Frontal cortex (tissue), 4 donors: ENCODE results near the gene HMGB4. TPM values are rescaled to one million over a fixed set of nuclear protein-coding genes. Genes with fewer than 3 reads are reported as not detected.

ENCODE experiments used
- DNase-seq, 2 donors: peaks; one replicate each; pipeline ENCODE4 v3.0.0; 2012; ENCODE audit warnings: low spot score in 2 of 2
- FAIRE-seq: peaks from 2 replicates; lab custom pipeline; 2012; peaks lifted over from hg19 to GRCh38; lab: Jason Lieb, UNC
- total RNA-seq: library from RNA; depleted of rRNA; stranded (reverse); fragments of >200 nt; gene quantifications from one replicate; pipeline ENCODE4 v1.2.3, GENCODE V29; 2014
- donor health status: control.
- donor health status: control.
- donor health status: control.

Gene HMGB4
- total RNA-seq, 1 donor from 2014 or later, result not detected

- FAIRE-seq (no peak), DNase-seq (no peak)
Observed at GRCh38 chr1:33844166-33844565, 19.7 kb upstream of the HMGB4 start.

GRCh38 chr1:33846861-33847260, 17.0 kb upstream of the HMGB4 start:
- FAIRE-seq (no peak), DNase-seq (no peak)

DNA sequence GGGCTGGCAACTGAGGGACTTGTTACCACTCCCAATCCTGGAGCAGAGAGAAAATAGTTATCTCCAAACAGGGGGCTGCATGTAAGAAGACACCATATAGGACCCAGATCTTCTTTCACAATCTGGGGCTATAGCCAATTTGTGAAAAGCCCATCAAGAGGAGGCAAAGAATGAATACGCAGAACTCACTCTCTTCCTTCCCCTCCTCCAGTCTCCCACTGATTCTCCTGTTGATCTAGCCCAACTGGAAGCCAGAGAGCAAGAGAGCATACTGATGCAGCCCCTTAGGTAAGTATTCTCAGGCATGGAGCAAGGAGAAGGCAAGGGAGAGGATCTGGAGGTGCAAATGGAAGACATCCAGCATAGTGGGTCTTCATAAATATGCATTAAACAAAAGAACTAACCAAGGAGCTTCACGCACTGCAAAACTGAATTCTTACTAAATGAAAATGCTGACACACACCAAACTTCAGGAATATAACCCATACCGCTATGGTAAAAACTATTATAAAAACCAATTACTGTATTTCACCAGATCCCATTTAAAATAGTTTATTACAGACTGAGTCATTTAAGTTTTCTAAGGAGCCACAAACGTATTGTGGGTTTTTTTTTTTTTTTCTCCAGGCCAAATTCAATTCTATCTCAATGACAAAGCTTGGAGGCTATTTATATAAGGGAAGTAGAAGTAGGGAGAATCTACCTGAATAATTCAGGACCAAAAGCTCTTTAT, 15.5 kb upstream of the HMGB4 start:
- no peak for FAIRE-seq
- DNase-seq, result no peak

DNA sequence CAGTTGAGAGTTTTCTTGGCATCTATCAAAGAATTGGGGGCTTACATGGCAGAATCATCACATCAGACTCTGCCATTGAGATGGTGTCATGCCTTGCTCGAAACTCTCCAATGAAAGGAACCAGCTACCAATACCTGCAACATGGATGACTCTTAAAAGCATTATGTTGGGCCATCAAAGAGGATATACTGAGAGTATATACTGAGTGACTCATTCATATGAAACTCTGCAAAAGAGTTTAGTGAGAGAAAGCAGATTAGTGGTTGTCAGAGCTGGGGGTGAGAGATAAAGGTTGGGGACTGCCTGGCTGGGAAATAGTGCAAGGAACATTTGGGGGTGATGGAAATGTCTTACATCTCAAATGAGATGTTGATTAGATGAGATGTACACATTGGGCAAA, 14.7 kb upstream of the HMGB4 start:
- DNase-seq (no peak), FAIRE-seq (no peak)

GRCh38 chr1:33850481-33850880, 13.4 kb upstream of the HMGB4 start:
- no peak for DNase-seq
- FAIRE-seq, result no peak

DNA sequence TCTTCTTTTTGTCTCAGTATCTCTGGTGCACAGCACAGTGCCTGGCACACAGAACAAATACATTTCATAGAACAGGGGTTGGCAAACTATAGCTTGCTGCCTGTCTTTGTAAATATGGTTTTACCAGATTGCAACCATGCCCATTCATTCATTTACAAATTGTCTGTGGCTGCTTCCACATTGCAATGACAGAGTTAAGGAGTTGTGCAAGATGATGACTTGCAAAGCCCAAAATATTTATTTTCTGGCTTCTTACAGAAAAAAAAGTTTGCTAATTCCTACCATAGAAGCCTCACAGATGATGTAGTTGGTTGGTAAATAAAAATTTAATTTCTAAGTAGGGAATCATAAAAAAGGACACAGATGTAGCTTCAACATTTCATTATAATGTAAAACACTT, 11.2 kb upstream of the HMGB4 start:
- no peak for DNase-seq
- FAIRE-seq, result no peak

DNA sequence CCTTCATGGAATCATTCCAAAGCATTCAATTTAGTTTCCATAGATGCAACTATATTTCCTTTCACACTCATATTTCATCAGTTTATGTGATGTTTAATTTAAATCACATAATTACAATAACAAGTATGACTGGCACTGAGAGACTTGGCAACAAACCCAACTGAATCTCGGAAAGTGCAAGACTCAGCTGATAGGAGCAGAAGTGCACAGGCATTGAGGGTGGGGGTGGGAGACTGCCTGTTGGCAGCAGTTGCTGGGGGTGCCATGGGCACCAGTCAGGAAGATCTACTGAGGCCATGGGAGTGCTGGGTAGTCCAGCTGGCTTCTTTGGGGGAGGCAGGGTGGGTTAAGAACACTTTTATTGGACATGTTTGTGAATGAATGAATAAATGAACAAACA, 10.4 kb upstream of the HMGB4 start:
- DNase-seq (no peak), FAIRE-seq (no peak)

DNA sequence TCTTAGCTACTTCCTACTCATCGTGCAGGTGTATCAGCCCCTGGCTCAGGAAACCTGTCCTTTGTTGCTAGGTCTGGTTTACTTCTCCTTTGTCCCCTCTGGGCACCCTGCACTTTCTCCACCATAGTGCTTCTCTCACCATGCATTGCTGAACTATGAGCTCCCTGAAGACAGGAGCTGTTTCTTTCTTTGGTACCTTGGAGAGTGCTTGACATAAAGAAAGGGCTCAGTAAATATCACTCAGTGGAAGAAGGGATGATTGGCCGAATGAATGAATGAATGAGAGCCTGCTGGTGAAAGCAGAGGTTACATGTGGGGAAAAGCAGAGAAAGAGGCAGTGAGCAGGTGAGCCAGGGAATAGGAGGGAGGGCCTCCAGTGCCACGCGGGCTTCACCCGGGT, 9.8 kb upstream of the HMGB4 start:
- no peak for FAIRE-seq
- no peak for DNase-seq

DNA sequence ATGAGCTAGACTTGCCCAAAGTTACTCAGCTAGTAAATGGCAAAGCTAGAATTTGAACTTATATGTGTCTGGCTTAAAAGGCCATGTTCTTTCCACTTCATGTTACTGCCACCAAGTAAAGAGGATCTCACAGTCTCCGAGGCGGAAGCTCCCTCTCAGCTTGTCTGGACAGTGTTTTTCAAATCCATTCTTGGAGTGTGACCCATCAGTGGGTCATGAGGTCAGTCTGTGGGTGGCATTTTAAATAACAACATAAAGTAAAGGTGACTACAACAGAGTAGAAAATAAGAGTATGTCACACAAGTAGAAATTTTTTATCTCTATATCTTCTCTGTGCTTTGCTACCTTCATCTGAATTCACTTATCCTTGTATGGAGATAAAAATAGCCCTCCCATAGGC, 3.2 kb upstream of the HMGB4 start:
- FAIRE-seq (no peak), DNase-seq (no peak)

DNA sequence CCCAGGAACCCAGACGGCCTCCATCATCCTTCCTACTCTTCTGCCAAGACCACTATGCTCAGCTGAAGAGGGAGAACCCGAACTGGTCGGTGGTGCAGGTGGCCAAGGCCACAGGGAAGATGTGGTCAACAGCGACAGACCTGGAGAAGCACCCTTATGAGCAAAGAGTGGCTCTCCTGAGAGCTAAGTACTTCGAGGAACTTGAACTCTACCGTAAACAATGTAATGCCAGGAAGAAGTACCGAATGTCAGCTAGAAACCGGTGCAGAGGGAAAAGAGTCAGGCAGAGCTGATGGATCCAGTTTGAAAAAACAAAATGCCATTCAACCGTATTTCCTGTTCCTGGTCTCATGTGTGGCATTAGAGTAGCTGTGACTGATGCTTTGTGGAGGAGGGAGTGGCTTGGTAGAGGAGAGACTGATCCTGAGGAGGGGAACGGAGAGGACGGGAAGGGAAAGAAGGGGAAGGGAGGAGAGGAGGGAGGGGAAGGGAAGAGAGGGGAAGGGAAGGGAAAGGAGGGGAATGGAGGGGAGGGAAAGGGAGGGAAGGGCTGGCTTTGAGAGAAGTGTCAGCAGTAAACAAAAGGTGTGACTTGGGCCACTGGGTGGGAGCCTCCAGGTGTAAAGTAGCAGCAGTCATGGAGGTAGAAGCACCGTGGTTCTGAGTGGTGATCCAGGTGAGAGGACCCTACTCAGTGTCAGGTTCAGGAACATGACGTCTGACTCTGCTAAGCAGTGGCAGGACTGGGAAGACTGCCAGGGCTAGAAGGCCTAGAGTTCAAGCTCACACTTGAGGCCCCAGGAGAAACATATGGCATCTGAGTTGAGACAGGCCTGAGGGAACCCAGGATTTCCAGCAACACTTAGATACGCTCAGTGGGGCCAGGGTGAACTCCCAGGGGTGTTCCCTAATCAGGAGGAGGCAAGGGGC, 846 bp downstream of the HMGB4 start:
- FAIRE-seq, result no peak
- no peak for DNase-seq

DNA sequence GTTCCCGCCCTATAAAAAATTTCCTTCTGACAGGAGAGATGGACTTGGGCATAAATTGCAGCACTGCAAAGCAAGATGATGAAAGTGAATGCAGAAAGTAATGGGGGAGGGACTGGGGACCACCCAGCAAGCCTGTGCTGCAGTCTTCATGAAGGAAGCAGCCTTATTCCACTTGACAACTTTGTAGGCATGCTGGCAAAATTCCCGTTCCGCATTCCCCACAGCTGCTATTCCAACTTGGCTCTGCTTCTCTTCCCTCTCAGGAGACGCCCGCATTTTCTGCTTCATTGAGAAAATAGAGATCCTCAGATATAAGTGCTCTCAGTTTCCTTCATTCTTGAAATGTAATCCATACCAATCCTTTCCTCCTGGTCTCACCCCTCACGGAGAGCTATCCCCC, 2.4 kb downstream of the HMGB4 start:
- DNase-seq (no peak), FAIRE-seq (no peak)

DNA sequence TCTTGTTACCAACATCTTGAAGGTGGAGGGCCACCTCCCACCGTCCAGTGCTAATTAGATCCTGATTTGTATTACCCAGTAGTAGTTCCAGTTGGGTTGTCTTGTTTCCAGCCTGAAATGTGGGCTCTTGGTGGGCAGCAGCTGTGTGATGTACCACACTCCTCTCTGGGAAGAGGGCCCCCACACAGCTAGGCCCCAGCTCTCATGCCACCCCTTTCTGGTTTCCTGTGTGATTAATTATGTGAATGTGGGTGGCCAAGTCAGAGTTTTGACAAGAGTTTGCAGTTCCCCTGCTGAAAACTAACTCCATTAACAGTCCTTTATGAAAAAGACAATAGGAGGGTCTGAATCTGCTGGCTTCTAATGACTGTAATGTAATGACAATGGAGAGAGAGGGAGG, 3.8 kb downstream of the HMGB4 start:
- FAIRE-seq (no peak), DNase-seq (no peak)

- no peak for FAIRE-seq
- DNase-seq, result no peak
Observed at GRCh38 chr1:33872275-33872674, 8.4 kb downstream of the HMGB4 start.

DNA sequence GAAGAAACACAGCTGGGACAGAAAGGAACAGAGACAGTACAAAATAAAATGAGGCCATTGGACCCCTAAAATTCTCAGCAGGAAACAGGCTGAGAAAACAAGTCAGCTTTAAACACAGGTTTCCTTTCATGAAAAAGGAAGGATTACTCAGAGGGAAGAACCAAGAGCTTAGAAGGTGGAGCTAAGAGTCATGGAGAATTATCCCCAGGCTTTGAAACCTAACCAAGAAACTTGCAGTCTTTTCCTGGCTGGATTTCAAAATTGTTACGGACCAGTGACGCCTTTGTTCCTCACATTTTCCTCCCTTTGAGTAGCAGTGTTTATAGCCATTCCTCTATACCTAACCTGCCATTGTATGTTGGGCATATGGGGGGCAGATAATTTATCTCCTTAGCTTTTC, 8.8 kb downstream of the HMGB4 start:
- no peak for DNase-seq

GRCh38 chr1:33874636-33875035, 10.8 kb downstream of the HMGB4 start:
- no peak for DNase-seq
- FAIRE-seq, result no peak

More for the DNA sequence above, 8.8 kb downstream of the HMGB4 start:
- FAIRE-seq, result no peak

GRCh38 chr1:33875862-33876261, 12.0 kb downstream of the HMGB4 start:
- no peak for FAIRE-seq
- no peak for DNase-seq

DNA sequence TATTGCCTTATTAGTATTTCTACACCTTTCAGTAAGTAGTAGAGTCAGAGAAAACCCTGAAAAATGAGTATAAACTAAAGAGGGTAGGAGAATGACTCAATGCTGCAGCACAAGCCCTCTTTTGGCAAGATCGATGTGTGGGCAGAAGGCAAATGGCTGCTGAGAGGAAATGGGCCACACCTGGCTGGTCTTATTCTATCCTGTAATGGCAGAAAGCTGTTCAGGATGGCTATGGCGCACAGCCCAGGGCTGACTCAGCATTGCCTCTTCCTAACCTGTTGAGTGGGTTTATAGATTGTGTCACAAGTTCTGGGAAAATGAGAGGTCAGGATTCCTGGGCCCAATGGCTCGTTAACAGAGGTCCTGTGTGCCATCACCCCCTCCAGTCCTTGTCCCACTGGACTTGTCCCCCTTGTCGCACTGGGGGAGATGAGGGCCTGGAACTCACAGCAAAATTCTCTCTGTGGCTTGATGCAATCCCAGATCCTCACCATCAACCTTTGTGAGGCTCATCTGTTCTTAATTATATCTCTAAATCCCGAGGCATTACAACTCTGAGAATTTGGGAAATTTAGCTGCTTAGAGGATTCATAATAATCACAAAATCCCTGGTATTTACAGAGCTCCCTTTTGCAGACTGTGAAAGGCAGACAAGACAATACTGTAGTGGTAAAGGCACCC, 13.2 kb downstream of the HMGB4 start:
- DNase-seq, result no peak
- FAIRE-seq, result no peak

- no peak for FAIRE-seq
- no peak for DNase-seq
Observed at GRCh38 chr1:33878392-33878791, 14.5 kb downstream of the HMGB4 start.

- no peak for FAIRE-seq
Observed at GRCh38 chr1:33880305-33880704, 16.4 kb downstream of the HMGB4 start.

DNA sequence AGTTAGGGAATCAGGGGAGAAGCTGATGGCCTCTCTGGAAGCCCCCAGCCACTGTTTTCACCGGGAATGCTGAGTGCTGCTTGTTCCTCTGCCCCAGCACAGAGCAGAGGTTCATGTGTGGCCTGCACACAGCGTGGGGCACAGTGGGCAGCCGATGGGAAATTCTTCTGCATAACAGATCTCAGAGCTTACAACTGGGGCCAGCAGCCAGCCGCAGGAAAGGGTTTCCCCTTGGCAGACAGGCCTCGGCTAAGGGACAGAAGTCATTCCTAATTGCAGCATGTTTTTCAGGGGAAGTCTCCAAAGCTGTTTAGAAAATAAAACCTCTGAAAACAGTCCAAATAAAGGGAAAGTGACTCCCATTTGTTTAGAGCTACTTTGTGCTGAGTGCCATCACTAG, 22.6 kb downstream of the HMGB4 start:
- FAIRE-seq, result no peak
- no peak for DNase-seq

More at GRCh38 chr1:33880305-33880704, 16.4 kb downstream of the HMGB4 start:
- no peak for DNase-seq
